Measurements from ENCODE around the gene MARF1. TPM values are rescaled to one million over a fixed set of nuclear protein-coding genes. Genes with fewer than 3 reads are reported as not detected.
"Not testable (repeated sequence)": the region's sequence is repeated elsewhere in the genome, so short reads cannot be mapped to it uniquely, and the experiment has no call there.

Gene MARF1
- total RNA-seq, 2 experiments from 2014 or later: 53.6 to 55.5 TPM

- POLR2A ChIA-PET: interaction anchor here (0.6 kb wide), 1 partner anchor 292 kb away, joined by 3 read pairs; no protein-coding TSS in a partner anchor
- CTCF ChIA-PET: interaction anchor here (0.7 to 1.6 kb wide), 3 partner anchors 9 to 15 kb away, joined by 3 to 5 read pairs (median 4); partner anchors contain the start of gene NDE1
Measured at GRCh38 chr16:15658556-15658955, 15.6 kb upstream of the MARF1 start.

- ChIA-PET CTCF (interaction anchor here (1.3 to 1.6 kb wide), 2 partner anchors 8 to 12 kb away, joined by 3 to 5 read pairs; partner anchors contain the start of gene NDE1), POLR2A (interaction anchor here (0.6 kb wide), 1 partner anchor 292 kb away, joined by 3 read pairs; no protein-coding TSS in a partner anchor)
Measured at GRCh38 chr16:15658149-15658548, 15.2 kb upstream of the MARF1 start.

GRCh38 chr16:15655561-15655960 is 12.6 kb upstream of the MARF1 start:
- POLR2A ChIA-PET, CTCF ChIA-PET: not testable (repeated sequence)

GRCh38 chr16:15654591-15654990 is 11.6 kb upstream of the MARF1 start:
- POLR2A ChIA-PET: interaction anchor here (0.7 to 0.8 kb wide), 2 partner anchors 11 to 1159 kb away, joined by 3 to 7 read pairs; partner anchors contain the start of gene MARF1
- CTCF ChIA-PET: no interaction called here

GRCh38 chr16:15653227-15653626 is 10.3 kb upstream of the MARF1 start:
- ChIA-PET CTCF (interaction anchor here (0.7 kb wide), 1 partner anchor 240 kb away, joined by 3 read pairs; no protein-coding TSS in a partner anchor), POLR2A (interaction anchor here (0.7 kb wide), 1 partner anchor 448 kb away, joined by 8 read pairs; no protein-coding TSS in a partner anchor)

GRCh38 chr16:15652293-15653001 is 9.5 kb upstream of the MARF1 start:
- ChIA-PET POLR2A (no interaction called here), CTCF (no interaction called here)

GRCh38 chr16:15650698-15651171 is 7.8 kb upstream of the MARF1 start:
- ChIA-PET CTCF (interaction anchor here (0.6 to 1.7 kb wide), 5 partner anchors 7 to 1007 kb away, joined by 3 to 9 read pairs (median 3); partner anchors contain the start of gene MARF1), POLR2A (interaction anchor here (0.6 kb wide), 1 partner anchor 17 kb away, joined by 7 read pairs; no protein-coding TSS in a partner anchor)

GRCh38 chr16:15650019-15650697 is 7.2 kb upstream of the MARF1 start, which contains the start of gene NDE1:
Gene NDE1 (plus strand): TSS chr16:15650245. CDS start chr16:15664779, 14,534 bp downstream.
- ChIA-PET POLR2A (no interaction called here), CTCF (interaction anchor here (0.6 to 1.7 kb wide), 3 partner anchors 8 to 1006 kb away, joined by 3 to 9 read pairs (median 3); partner anchors contain the start of gene MARF1)

GRCh38 chr16:15649727-15650018 is 6.7 kb upstream of the MARF1 start:
- CTCF ChIA-PET: interaction anchor here (1.5 kb wide), 1 partner anchor 8 kb away, joined by 3 read pairs; no protein-coding TSS in a partner anchor
- POLR2A ChIA-PET: no interaction called here

GRCh38 chr16:15649311-15649710 is 6.4 kb upstream of the MARF1 start:
- CTCF ChIA-PET: interaction anchor here (1.5 kb wide), 1 partner anchor 9 kb away, joined by 3 read pairs; no protein-coding TSS in a partner anchor
- POLR2A ChIA-PET: not testable (repeated sequence)

- CTCF ChIA-PET: no interaction called here
Measured at GRCh38 chr16:15648135-15648730, 5.3 kb upstream of the MARF1 start.

GRCh38 chr16:15647294-15648014 is 4.5 kb upstream of the MARF1 start:
- POLR2A ChIA-PET: no interaction called here
- CTCF ChIA-PET: no interaction called here

More at GRCh38 chr16:15648135-15648730, 5.3 kb upstream of the MARF1 start:
- POLR2A ChIA-PET: no interaction called here

GRCh38 chr16:15646557-15647293 is 3.8 kb upstream of the MARF1 start:
- POLR2A ChIA-PET: not testable (repeated sequence)
- CTCF ChIA-PET: interaction anchor here (0.6 kb wide), 1 partner anchor 95 kb away, joined by 3 read pairs; no protein-coding TSS in a partner anchor

GRCh38 chr16:15644962-15645465 is 2.1 kb upstream of the MARF1 start:
- POLR2A ChIA-PET, CTCF ChIA-PET: not testable (repeated sequence)

- CTCF ChIA-PET: interaction anchor here (0.6 to 1.8 kb wide), 4 partner anchors 10 to 226 kb away, joined by 3 to 7 read pairs (median 4); no protein-coding TSS in a partner anchor
- POLR2A ChIA-PET: no interaction called here
Measured at GRCh38 chr16:15644267-15644961, 1.5 kb upstream of the MARF1 start.

- POLR2A ChIA-PET: interaction anchor here (1.0 kb wide), 1 partner anchor 11 kb away, joined by 3 read pairs; no protein-coding TSS in a partner anchor
- CTCF ChIA-PET: interaction anchor here (0.6 to 1.8 kb wide), 4 partner anchors 10 to 225 kb away, joined by 3 to 7 read pairs (median 4); no protein-coding TSS in a partner anchor
Measured at GRCh38 chr16:15643946-15644250, 944 bp upstream of the MARF1 start.

GRCh38 chr16:15642557-15643047 is 352 bp downstream of the MARF1 start:
- ChIA-PET POLR2A (interaction anchor here (1.0 to 1.2 kb wide), 3 partner anchors 12 to 70 kb away, joined by 3 to 5 read pairs (median 3); no protein-coding TSS in a partner anchor), CTCF (interaction anchor here (1.2 to 1.8 kb wide), 6 partner anchors 8 to 224 kb away, joined by 3 to 9 read pairs (median 4); no protein-coding TSS in a partner anchor)
